Measurements from ENCODE around the gene HOXD4. TPM values are rescaled to one million over a fixed set of nuclear protein-coding genes. Genes with fewer than 3 reads are reported as not detected.
A peak's percentile ranks its signal among the peaks of the same experiment; 100 is the strongest.

The HOXD4 gene
- total RNA-seq, 4 donors from 2014 or later: 2.2 to 25.5 (median 15.3) TPM

DNA sequence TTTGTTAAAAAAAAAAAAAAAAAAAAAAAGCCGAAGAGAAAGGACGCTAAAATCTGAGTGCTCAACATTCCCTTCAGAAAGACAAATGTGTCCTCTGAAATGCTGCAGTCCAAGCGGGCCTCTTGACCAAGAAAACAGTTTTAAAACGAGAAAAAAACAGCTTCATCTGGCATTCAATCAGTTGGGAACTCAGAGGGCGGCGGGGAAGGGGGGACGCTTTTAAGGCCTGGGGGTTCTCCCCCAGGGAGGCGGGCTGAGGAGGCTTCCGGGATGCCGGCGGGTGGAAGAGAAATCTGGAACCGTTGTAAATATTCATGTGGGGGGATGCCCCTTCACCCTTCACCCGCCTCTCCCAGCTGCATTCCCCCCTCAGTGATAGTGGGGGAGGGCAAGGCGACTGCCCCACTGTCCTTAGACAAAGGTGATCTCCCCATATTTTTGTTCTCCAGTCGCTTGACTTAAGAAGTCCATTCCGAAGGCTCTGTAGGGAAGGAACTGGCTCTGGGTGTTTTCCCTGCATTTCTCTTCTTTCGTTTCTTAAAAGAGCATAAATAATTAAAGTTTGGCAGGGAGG lies 47.5 kb upstream of the HOXD4 start:
- no peak for DNase-seq
- Histone ChIP-seq H3K4me3 (peak overlapping the region in 2 of 4 donors; percentile 37 to 52), H3K27ac (peak overlapping the region in 3 of 4 donors; percentile 51 to 79 (median 68)), H3K36me3 (no peaks in the 10 kb centered on the region), H3K27me3 (peaks cover 98% of the 10 kb centered on the region), H3K4me1 (peaks cover 7 to 37% (median 25%) of the 10 kb centered on the region in 4 donors), H3K9me3 (no peaks in the 10 kb centered on the region)
- 11 to 17% methylated on average over 6 to 17 of the region's 17 CpGs for WGBS, 2 donors (ENCODE audit: low coverage in 1 of 2)
- TF ChIP-seq, protein P1, sequence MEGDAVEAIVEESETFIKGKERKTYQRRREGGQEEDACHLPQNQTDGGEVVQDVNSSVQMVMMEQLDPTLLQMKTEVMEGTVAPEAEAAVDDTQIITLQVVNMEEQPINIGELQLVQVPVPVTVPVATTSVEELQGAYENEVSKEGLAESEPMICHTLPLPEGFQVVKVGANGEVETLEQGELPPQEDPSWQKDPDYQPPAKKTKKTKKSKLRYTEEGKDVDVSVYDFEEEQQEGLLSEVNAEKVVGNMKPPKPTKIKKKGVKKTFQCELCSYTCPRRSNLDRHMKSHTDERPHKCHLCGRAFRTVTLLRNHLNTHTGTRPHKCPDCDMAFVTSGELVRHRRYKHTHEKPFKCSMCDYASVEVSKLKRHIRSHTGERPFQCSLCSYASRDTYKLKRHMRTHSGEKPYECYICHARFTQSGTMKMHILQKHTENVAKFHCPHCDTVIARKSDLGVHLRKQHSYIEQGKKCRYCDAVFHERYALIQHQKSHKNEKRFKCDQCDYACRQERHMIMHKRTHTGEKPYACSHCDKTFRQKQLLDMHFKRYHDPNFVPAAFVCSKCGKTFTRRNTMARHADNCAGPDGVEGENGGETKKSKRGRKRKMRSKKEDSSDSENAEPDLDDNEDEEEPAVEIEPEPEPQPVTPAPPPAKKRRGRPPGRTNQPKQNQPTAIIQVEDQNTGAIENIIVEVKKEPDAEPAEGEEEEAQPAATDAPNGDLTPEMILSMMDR (IDR thresholded peaks at IDR 0.05): no peak
- TF ChIP-seq POLR2A (IDR thresholded peaks at IDR 0.05) (no peak), POLR2AphosphoS5 (IDR thresholded peaks at IDR 0.05) (no peak), EP300 (IDR thresholded peaks at IDR 0.05; ENCODE audit: low read depth) (no peak)
- in situ Hi-C loops (cut with MboI; ENCODE audit: low pct_ligation_motif_present in 1 of 4, low pct_unique_long_range_greater_than_20kb in 1 of 4, low sequenced_read_pairs in 3 of 4): loop anchor here in 3 of 4 donors (25.0 kb wide), 2 partner anchors 708 to 1033 kb away; no protein-coding TSS in a partner anchor
- intact Hi-C loops (cut with DNase I; ENCODE audit: low total_unique reads): loop anchor here (2.0 kb wide), 1 partner anchor 407 kb away; no protein-coding TSS in a partner anchor

DNA sequence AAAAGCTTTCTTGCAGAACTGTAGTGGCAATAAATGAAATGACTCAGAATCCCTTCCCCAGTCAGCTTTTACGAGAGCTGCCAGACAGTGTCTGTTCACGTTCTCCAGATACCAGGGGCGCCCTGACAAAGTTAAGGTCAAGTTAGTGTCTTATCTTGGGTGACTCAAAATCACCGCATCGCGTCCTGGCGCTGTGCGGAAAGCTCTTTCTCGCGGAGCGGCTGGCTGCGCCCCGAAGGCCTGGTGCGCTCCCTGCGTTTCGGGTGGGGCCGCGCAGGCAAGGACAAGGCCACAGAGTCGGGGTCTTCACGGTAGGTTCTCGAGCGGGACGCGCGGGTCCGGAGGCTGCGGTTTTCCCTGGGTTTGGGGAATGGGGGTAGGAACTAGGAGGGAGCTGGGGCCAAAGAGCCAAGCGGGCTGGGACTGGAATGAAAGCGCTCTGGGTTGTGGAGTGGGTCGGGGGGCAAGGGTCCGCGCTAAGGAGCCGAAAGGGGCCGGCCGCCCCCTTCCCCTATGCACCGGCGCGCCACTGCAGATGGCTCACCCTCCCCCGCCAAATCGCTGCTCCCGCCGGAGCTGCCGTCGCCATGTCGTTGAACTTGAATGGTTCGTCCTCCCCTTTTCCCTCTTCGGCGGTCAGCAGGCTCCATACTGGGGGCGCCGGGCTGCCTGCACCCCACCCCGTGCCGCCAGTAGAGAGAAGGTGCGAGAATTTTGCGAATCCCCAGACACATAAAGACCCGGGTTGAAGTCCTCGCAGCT lies 46.9 kb upstream of the HOXD4 start:
- peak overlapping the region in 2 of 4 donors; percentile 37 to 52 for H3K4me3 ChIP-seq
- intact Hi-C loops (cut with DNase I; ENCODE audit: low total_unique reads): no loop called here
- peaks cover 98% of the 10 kb centered on the region for H3K27me3 ChIP-seq
- H3K36me3 ChIP-seq: no peaks in the 10 kb centered on the region
- no peaks in the 10 kb centered on the region for H3K9me3 ChIP-seq
- DNase-seq: no peak
- H3K27ac ChIP-seq: peak overlapping the region; percentile 44 to 79 (median 60)
- TF ChIP-seq POLR2A (IDR thresholded peaks at IDR 0.05) (no peak), EP300 (IDR thresholded peaks at IDR 0.05; ENCODE audit: low read depth) (no peak), POLR2AphosphoS5 (IDR thresholded peaks at IDR 0.05) (peak in 1 of 3 donors; percentile 25)
- 9 to 15% methylated on average over 7 to 52 of the region's 56 CpGs for WGBS, 2 donors (ENCODE audit: low coverage in 1 of 2)
- in situ Hi-C loops (cut with MboI; ENCODE audit: low pct_ligation_motif_present in 1 of 4, low pct_unique_long_range_greater_than_20kb in 1 of 4, low sequenced_read_pairs in 3 of 4): loop anchor here in 3 of 4 donors (25.0 kb wide), 2 partner anchors 708 to 1033 kb away; no protein-coding TSS in a partner anchor
- H3K4me1 ChIP-seq: peaks cover 8 to 42% (median 25%) of the 10 kb centered on the region in 4 donors

DNA sequence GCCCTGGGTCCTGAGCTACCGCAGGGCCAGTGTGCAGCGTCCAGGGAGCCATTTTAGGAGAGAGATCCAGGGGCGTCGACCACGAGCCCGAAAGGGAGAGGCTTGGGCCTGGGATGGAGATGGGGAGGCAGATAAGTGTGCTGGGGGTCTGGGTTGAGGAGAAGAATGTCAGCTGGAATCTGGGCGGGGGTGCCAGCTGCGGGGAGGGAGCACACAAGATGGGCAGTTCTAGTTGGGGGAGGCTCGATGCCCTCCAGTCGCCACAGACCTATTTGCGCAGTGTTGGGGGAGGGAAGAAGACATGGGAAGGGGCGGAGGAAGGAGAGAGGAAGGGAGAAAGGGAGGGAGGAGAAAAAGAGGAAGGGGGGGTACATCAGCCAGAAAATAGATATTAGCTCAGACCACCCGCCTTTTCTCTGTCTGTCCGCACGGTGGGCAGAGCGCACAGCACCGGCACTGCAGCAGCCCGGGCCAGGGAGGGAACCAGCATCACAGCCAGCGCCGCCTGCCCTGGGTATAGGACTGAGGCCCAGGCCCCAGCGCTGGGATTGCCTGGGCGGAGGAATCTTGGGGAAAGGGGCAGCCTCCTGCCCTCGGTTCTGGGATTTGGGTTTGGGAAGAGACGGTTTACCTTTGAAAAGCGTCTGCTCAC lies 46.1 kb upstream of the HOXD4 start:
- no peaks in the 10 kb centered on the region for H3K9me3 ChIP-seq
- WGBS, 2 donors (ENCODE audit: low coverage in 1 of 2): 17 to 27% methylated on average over 11 to 23 of the region's 25 CpGs
- peak overlapping the region in 2 of 4 donors; percentile 37 to 52 for H3K4me3 ChIP-seq
- no peak for DNase-seq
- in situ Hi-C loops (cut with MboI; ENCODE audit: low pct_ligation_motif_present in 1 of 4, low pct_unique_long_range_greater_than_20kb in 1 of 4, low sequenced_read_pairs in 3 of 4) (loop anchor here in 3 of 4 donors (25.0 kb wide), 2 partner anchors 707 to 1032 kb away; no protein-coding TSS in a partner anchor), intact Hi-C loops (cut with DNase I; ENCODE audit: low total_unique reads) (no loop called here)
- TF ChIP-seq EP300 (IDR thresholded peaks at IDR 0.05; ENCODE audit: low read depth) (no peak), POLR2AphosphoS5 (IDR thresholded peaks at IDR 0.05) (no peak), POLR2A (IDR thresholded peaks at IDR 0.05) (no peak)
- TF ChIP-seq, protein P1 (IDR thresholded peaks at IDR 0.05): no peak
- peak overlapping the region; percentile 46 to 79 (median 60) for H3K27ac ChIP-seq
- peaks cover 98% of the 10 kb centered on the region for H3K27me3 ChIP-seq
- H3K4me1 ChIP-seq: peaks cover 8 to 42% (median 25%) of the 10 kb centered on the region in 4 donors
- H3K36me3 ChIP-seq: no peaks in the 10 kb centered on the region

DNA sequence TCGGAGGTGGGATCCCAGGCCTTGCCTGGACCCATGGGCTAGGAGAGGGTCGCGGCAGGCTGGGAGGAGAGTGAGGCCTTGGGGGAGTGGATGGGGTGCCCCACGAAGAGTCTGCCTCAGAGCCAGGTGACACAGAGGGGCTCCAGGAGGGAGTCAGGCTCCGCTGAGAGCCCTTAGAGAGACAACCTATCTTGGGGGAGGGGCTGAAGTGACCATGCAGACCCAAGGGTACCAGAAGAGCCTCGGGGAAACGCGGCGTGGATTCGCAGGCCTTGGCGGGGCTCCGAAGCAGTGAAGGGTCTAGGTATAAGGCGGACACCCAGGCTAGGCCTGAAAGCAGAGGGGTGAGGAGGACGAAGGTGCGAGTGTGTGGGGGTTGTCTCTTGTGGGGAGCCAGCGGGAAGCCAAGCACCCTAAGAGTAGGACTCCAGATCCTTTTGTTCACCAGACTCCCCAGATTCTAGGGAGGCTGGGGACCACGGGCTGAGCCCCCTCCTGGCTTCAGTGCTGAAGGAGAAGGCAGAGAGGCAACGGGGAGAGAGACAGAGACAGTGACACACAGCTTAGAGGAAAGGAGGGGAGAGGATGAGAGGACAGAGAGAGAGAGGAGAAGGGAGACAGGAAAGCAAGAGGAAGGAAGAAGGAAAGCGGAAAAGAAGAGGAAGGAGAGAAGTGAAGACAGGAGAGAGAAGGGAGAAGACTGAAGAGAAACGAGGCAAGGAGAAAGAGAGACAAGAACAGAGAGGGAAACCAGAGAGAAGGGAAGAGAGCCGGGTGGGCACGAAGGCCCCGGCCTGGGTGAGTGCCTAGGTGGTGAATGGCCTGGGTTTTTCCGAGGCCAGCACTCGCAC lies 45.4 kb upstream of the HOXD4 start:
- peaks cover 8 to 45% (median 25%) of the 10 kb centered on the region in 4 donors for H3K4me1 ChIP-seq
- TF ChIP-seq, protein P1 (IDR thresholded peaks at IDR 0.05): no peak
- no peak for TF ChIP-seq POLR2AphosphoS5 (IDR thresholded peaks at IDR 0.05)
- no peak for TF ChIP-seq POLR2A (IDR thresholded peaks at IDR 0.05)
- TF ChIP-seq EP300 (IDR thresholded peaks at IDR 0.05; ENCODE audit: low read depth): no peak
- peaks cover 98% of the 10 kb centered on the region for H3K27me3 ChIP-seq
- peak overlapping the region; percentile 51 to 79 (median 60) for H3K27ac ChIP-seq
- H3K36me3 ChIP-seq: no peaks in the 10 kb centered on the region
- in situ Hi-C loops (cut with MboI; ENCODE audit: low pct_ligation_motif_present in 1 of 4, low pct_unique_long_range_greater_than_20kb in 1 of 4, low sequenced_read_pairs in 3 of 4): loop anchor here in 3 of 4 donors (25.0 kb wide), 2 partner anchors 706 to 1031 kb away; no protein-coding TSS in a partner anchor
- H3K4me3 ChIP-seq: peak overlapping the region in 2 of 4 donors; percentile 37 to 52
- no peak for DNase-seq
- WGBS, 2 donors (ENCODE audit: low coverage in 1 of 2): 25 to 40% methylated on average over 11 to 25 of the region's 25 CpGs
- intact Hi-C loops (cut with DNase I; ENCODE audit: low total_unique reads): no loop called here
- H3K9me3 ChIP-seq: no peaks in the 10 kb centered on the region

All from transverse colon (tissue), 4 donors.